Measurements from ENCODE around the gene C1orf50. TPM values are rescaled to one million over a fixed set of nuclear protein-coding genes. Genes with fewer than 3 reads are reported as not detected.
A peak's percentile ranks its signal among the peaks of the same experiment; 100 is the strongest.

The C1orf50 gene
- total RNA-seq, 6 donors from 2014 or later = 0.55 to 7.4 (median 2.5) TPM

- no peaks in the 10 kb centered on the region for H3K36me3 ChIP-seq
- ATAC-seq (ENCODE audit: low FRiP score in 2 of 2) (no peak), DNase-seq (no peak)
- 92 to 93% methylated on average over 8 of the region's 8 CpGs for WGBS, 2 donors
- no peak overlapping the region for H3K27ac ChIP-seq
- H3K4me3 ChIP-seq = no peak overlapping the region
- TF ChIP-seq EP300 (IDR thresholded peaks at IDR 0.05) (no peak), POLR2AphosphoS5 (IDR thresholded peaks at IDR 0.05) (no peak), POLR2A (IDR thresholded peaks at IDR 0.05) (no peak)
- TF ChIP-seq, protein P1, sequence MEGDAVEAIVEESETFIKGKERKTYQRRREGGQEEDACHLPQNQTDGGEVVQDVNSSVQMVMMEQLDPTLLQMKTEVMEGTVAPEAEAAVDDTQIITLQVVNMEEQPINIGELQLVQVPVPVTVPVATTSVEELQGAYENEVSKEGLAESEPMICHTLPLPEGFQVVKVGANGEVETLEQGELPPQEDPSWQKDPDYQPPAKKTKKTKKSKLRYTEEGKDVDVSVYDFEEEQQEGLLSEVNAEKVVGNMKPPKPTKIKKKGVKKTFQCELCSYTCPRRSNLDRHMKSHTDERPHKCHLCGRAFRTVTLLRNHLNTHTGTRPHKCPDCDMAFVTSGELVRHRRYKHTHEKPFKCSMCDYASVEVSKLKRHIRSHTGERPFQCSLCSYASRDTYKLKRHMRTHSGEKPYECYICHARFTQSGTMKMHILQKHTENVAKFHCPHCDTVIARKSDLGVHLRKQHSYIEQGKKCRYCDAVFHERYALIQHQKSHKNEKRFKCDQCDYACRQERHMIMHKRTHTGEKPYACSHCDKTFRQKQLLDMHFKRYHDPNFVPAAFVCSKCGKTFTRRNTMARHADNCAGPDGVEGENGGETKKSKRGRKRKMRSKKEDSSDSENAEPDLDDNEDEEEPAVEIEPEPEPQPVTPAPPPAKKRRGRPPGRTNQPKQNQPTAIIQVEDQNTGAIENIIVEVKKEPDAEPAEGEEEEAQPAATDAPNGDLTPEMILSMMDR (IDR thresholded peaks at IDR 0.05) = no peak
- no peaks in the 10 kb centered on the region for H3K27me3 ChIP-seq
- H3K4me1 ChIP-seq = no peaks in the 10 kb centered on the region
- H3K9me3 ChIP-seq = no peaks in the 10 kb centered on the region
Measured at GRCh38 chr1:42736571-42737200, 30.4 kb upstream of the C1orf50 start.

- peak in 1 of 2 donors; percentile 31 for ATAC-seq (ENCODE audit: low FRiP score in 2 of 2)
- no peak for TF ChIP-seq POLR2A (IDR thresholded peaks at IDR 0.05)
- TF ChIP-seq, protein P1 (IDR thresholded peaks at IDR 0.05) = no peak
- Histone ChIP-seq H3K27ac (no peak overlapping the region), H3K27me3 (no peaks in the 10 kb centered on the region), H3K4me3 (no peak overlapping the region), H3K9me3 (no peaks in the 10 kb centered on the region), H3K36me3 (no peaks in the 10 kb centered on the region), H3K4me1 (no peaks in the 10 kb centered on the region)
- 27 to 37% methylated on average over 3 to 5 of the region's 5 CpGs for WGBS, 2 donors
- peak in 1 of 2 donors; percentile 36 for DNase-seq
Measured at GRCh38 chr1:42737257-42737656, 29.8 kb upstream of the C1orf50 start.

DNA sequence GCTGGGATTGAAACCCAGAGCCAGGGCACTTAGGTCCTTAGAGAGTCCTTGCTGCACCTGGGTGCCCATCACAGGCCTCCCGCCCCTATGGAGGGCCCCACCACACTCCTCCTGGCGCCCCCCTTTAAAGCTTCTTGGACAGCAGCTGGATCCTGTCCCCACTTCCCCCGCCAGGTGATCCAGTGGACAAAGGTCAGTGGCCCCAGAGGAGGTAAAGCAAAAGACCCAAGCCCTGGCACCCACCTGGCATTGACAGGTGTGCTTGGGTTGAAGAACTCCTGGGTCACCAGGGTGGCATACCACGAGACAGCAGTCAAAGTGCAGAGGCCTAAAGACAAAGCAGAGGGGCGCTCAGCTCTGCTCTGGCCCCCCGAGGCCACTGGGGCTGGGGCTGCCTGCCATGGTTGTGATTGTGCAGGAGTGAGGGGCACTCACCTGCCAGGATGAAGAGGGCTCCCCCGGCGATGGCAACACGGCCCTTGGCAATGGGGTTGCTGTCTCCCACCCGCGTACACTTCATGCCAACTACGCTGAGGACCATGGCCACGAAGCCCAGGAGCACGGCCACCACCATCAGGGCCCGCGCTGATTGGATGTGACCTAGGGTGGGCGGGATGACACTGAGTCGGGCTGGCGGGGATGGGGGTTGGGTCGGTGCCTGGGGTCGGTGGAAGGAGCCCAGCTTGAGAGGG lies 28.9 kb upstream of the C1orf50 start:
- H3K4me3 ChIP-seq = no peak overlapping the region
- H3K36me3 ChIP-seq = no peaks in the 10 kb centered on the region
- ATAC-seq (ENCODE audit: low FRiP score in 2 of 2) (no peak), DNase-seq (peak in 1 of 2 donors; percentile 63)
- H3K4me1 ChIP-seq = no peaks in the 10 kb centered on the region
- no peaks in the 10 kb centered on the region for H3K9me3 ChIP-seq
- H3K27ac ChIP-seq = no peak overlapping the region
- no peaks in the 10 kb centered on the region for H3K27me3 ChIP-seq
- TF ChIP-seq POLR2A (IDR thresholded peaks at IDR 0.05) (no peak), EP300 (IDR thresholded peaks at IDR 0.05) (no peak)
- TF ChIP-seq, protein P1 (IDR thresholded peaks at IDR 0.05) = no peak
- WGBS, 2 donors = 77 to 90% methylated on average over 5 to 18 of the region's 21 CpGs

DNA sequence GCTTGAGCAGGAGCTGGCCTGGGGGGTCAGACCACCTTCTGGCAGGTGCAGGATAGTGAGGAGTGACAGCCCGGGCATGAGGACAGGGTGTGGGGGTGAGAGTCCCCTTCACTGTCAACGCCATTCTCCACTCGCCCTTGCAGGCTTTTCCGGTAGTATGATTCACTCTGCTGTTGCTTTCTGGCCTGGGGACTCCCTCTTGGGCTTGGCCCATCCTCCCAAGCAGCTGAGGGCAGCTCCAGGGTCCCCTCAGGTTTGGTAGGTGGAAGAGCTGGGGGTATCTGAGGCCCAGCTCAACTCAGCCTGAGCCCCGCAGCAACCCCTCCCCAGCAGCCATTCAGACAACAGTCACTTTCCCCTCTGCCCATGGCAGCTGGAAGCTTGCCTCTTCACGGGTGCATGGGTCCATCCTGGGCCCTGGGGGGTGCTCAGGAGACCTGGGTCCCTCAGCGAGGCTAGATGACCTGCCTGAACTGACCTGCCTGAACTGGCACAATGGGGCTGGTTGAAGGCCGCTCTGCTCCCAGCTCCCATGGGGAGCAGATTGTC lies 28.3 kb upstream of the C1orf50 start:
- TF ChIP-seq, protein P1 (IDR thresholded peaks at IDR 0.05) = no peak
- no peak for TF ChIP-seq EP300 (IDR thresholded peaks at IDR 0.05)
- Histone ChIP-seq H3K4me3 (no peak overlapping the region), H3K36me3 (no peaks in the 10 kb centered on the region), H3K9me3 (no peaks in the 10 kb centered on the region), H3K4me1 (no peaks in the 10 kb centered on the region), H3K27ac (no peak overlapping the region), H3K27me3 (no peaks in the 10 kb centered on the region)
- DNase-seq = no peak
- ATAC-seq (ENCODE audit: low FRiP score in 2 of 2) = no peak
- WGBS, 2 donors = 79 to 83% methylated on average over 4 to 7 of the region's 8 CpGs

All from upper lobe of left lung (tissue), 6 donors.